OCI-LY7 (cell line): ENCODE measurements around the gene ACCS. TPM values are rescaled to one million over a fixed set of nuclear protein-coding genes. Genes with fewer than 3 reads are reported as not detected.

Source experiments
- BruUV-seq: library from RNA; stranded (reverse); fragments of 400-500 nt; replicated peaks from 2 replicates; lab custom pipeline; 2021; lab: Mats Ljungman, UMichigan
- CTCF ChIA-PET: fragments of 300-600 bp; sonication (Branson Sonifier 250); formaldehyde crosslinking; loops from one replicate; lab custom pipeline; 2022; ENCODE audit warnings: antibody characterized with exemption; ENCODE audit not compliant: unreplicated experiment; lab: Charles Lee
- POLR2A ChIA-PET: fragments of 300-600 bp; sonication (Branson Sonifier 250); formaldehyde crosslinking; loops from one replicate; lab custom pipeline; 2022; ENCODE audit warnings: antibody characterized with exemption; lab: Charles Lee
- DNase-seq: peaks from one replicate; pipeline ENCODE4 v3.0.0-alpha.2; 2015; ENCODE audit warnings: low spot score
- H2AFZ ChIP-seq: fragments of 200-600 bp; sonication (generic), shearing (Covaris generic); 2 replicates; pipeline ENCODE4 v1.6.1; 2014; ENCODE audit warnings: mild to moderate bottlenecking, antibody characterized with exemption, low read length, moderate library complexity
- H3K27ac ChIP-seq: fragments of 200-600 bp; sonication (generic); 2 replicates; pipeline ENCODE4 v1.5.1; 2014; ENCODE audit warnings: mixed run types, low read depth, mild to moderate bottlenecking, moderate library complexity, low read length, inconsistent platforms; ENCODE audit not compliant: poor library complexity, severe bottlenecking
- H3K36me3 ChIP-seq: fragments of 200-600 bp; sonication (generic); 2 replicates; pipeline ENCODE4 v1.6.1; 2014; ENCODE audit warnings: mild to moderate bottlenecking, antibody characterized with exemption, low read length, moderate library complexity, mixed read lengths; ENCODE audit not compliant: insufficient read depth
- H3K4me1 ChIP-seq: fragments of 200-600 bp; sonication (generic); 2 replicates; pipeline ENCODE4 v1.5.1; 2014; ENCODE audit warnings: mild to moderate bottlenecking, low read length; ENCODE audit not compliant: insufficient read depth, poor library complexity, severe bottlenecking
- H3K4me2 ChIP-seq: fragments of 200-600 bp; sonication (generic); 2 replicates; pipeline ENCODE4 v1.6.1; 2014; ENCODE audit warnings: mild to moderate bottlenecking, low read length
- H3K4me3 ChIP-seq: fragments of 200-600 bp; sonication (generic); 2 replicates; pipeline ENCODE4 v1.5.1; 2014; ENCODE audit warnings: mild to moderate bottlenecking, low read depth, low read length; ENCODE audit not compliant: poor library complexity, severe bottlenecking
- H3K79me2 ChIP-seq: fragments of 200-600 bp; sonication (generic); 2 replicates; pipeline ENCODE4 v1.6.1; 2016; ENCODE audit warnings: low read depth, mild to moderate bottlenecking, low read length, moderate library complexity, mixed read lengths; ENCODE audit not compliant: insufficient read depth
- H3K9me2 ChIP-seq: fragments of 200-600 bp; sonication (generic); 2 replicates; pipeline ENCODE4 v1.6.1; 2016; ENCODE audit warnings: mild to moderate bottlenecking, low read length, mixed read lengths; ENCODE audit not compliant: insufficient read depth
- H3K9me3 ChIP-seq: fragments of 200-600 bp; sonication (generic); 2 replicates; pipeline ENCODE4 v1.6.1; 2014; ENCODE audit warnings: mild to moderate bottlenecking, mixed run types, low read length, mixed read lengths
- H4K20me1 ChIP-seq: fragments of 200-600 bp; sonication (generic); 2 replicates; pipeline ENCODE4 v1.6.1; 2014; ENCODE audit warnings: mild to moderate bottlenecking, antibody characterized with exemption, low read length, moderate library complexity, mixed read lengths; ENCODE audit not compliant: insufficient read depth
- EZH2phosphoT487 ChIP-seq: fragments of 200-600 bp; sonication (generic); IDR thresholded peaks from 2 replicates; pipeline ENCODE4 v1.6.1; 2018; ENCODE audit warnings: low read depth, borderline replicate concordance, mild to moderate bottlenecking, mixed run types, antibody characterized with exemption, low read length, moderate library complexity, mixed read lengths
- intact Hi-C: fragments of 100-400 bp; cut with micrococcal nuclease; formaldehyde crosslinking; loops from one replicate; pipeline ENCODE4 v1.10.0; 2022; ENCODE audit not compliant: unreplicated experiment
- total RNA-seq, 2 experiments: library from RNA; depleted of rRNA in 1 of 2; stranded (reverse); fragments of >200 nt in 1 of 2; shearing (Covaris generic) in 1 of 2; gene quantifications; 2 replicates each; pipeline ENCODE4 v1.2.3, GENCODE V29; 2014 to 2022
- TF ChIP-seq, protein P1 (sequence below): fragments of 200-600 bp; sonication (generic); conservative IDR thresholded peaks from 2 replicates; pipeline ENCODE4 v1.5.1; 2014; ENCODE audit warnings: mild to moderate bottlenecking, antibody characterized with exemption, low read length, moderate library complexity, mixed read lengths

The ACCS gene
- total RNA-seq, 2 experiments from 2014 or later: not detected

DNA sequence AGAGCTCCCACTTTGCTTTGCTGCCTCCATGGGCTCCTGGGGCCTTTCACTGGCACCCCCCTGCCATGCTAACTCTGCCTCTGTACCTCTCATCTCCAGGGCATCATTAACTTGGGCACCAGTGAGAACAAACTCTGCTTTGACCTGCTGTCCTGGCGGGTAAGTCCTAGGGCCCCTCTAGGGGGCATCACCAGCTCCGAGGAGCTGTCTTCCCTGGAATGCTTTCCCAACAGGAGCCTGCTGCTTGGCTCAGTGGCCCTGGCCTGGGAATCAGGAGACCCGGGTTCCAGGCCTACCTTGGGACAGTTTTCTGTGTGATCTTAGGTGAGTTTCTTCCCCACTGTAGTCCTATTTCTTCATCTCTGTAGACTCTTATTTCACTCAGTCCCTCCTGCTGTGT lies 5.1 kb downstream of the ACCS start:
- no peak overlapping the region for H3K27ac ChIP-seq
- no peaks in the 10 kb centered on the region for H3K9me2 ChIP-seq
- DNase-seq: no peak
- no peaks in the 10 kb centered on the region for H3K36me3 ChIP-seq
- no peak overlapping the region for H2AFZ ChIP-seq
- H3K4me1 ChIP-seq: no peaks in the 10 kb centered on the region
- BruUV-seq: no TSS peak
- no peak overlapping the region for H3K4me3 ChIP-seq
- no peak for TF ChIP-seq EZH2phosphoT487
- TF ChIP-seq, protein P1, sequence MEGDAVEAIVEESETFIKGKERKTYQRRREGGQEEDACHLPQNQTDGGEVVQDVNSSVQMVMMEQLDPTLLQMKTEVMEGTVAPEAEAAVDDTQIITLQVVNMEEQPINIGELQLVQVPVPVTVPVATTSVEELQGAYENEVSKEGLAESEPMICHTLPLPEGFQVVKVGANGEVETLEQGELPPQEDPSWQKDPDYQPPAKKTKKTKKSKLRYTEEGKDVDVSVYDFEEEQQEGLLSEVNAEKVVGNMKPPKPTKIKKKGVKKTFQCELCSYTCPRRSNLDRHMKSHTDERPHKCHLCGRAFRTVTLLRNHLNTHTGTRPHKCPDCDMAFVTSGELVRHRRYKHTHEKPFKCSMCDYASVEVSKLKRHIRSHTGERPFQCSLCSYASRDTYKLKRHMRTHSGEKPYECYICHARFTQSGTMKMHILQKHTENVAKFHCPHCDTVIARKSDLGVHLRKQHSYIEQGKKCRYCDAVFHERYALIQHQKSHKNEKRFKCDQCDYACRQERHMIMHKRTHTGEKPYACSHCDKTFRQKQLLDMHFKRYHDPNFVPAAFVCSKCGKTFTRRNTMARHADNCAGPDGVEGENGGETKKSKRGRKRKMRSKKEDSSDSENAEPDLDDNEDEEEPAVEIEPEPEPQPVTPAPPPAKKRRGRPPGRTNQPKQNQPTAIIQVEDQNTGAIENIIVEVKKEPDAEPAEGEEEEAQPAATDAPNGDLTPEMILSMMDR: no peak
- no peaks in the 10 kb centered on the region for H3K79me2 ChIP-seq
- H3K4me2 ChIP-seq: no peak overlapping the region
- ChIA-PET CTCF (no interaction called here), POLR2A (no interaction called here)
- no peaks in the 10 kb centered on the region for H4K20me1 ChIP-seq
- no peaks in the 10 kb centered on the region for H3K9me3 ChIP-seq
- intact Hi-C loops: no loop called here

DNA sequence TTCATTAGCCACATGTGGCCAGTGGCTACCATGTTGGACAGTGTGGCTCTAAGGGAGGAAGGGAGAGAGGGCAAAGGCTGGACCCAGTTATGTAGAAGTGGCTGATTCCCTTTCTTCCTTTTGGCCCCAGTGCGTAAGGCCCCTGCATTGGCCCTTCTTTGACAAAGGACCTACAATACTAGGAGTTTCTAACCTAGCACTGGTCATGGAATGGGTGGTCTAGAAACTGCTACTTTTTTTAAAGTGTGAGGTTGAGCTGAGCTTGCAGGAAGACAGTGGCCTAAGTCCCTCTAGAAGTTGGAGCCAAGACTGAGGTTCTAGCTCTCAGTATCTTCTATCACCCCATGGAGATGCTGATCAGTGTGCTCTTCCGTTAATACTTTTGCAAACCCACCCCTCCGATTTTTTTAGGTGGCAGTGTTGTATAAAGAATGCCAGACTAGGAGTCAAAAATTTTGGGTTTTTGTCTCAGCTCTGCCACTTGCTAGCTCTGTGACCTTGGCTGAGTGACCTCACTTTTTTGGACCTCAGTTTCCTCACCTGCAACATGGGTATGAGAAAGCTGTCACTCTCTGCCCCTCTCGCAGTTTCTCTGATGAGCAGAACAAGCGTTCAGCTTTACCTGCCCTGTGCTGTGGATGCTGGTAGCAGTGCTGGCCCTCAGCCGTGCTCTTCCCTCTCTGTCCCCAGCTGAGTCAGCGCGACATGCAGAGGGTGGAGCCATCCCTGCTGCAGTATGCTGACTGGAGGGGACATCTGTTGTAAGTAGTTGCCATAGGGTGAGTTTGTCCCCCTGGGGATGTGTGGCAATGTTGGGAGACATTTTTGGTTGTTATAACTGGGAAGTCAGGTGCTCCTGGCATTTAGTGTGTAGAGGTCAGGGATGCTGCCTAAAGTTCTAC lies 6.9 kb downstream of the ACCS start:
- DNase-seq: no peak
- Histone ChIP-seq H4K20me1 (no peaks in the 10 kb centered on the region), H3K36me3 (no peaks in the 10 kb centered on the region), H3K4me2 (no peak overlapping the region), H3K79me2 (no peaks in the 10 kb centered on the region), H3K9me3 (no peaks in the 10 kb centered on the region), H3K27ac (no peak overlapping the region), H3K9me2 (no peaks in the 10 kb centered on the region), H3K4me1 (no peaks in the 10 kb centered on the region), H3K4me3 (no peak overlapping the region), H2AFZ (no peak overlapping the region)
- POLR2A ChIA-PET: no interaction called here
- CTCF ChIA-PET: no interaction called here
- TF ChIP-seq EZH2phosphoT487: no peak
- TF ChIP-seq, protein P1: no peak
- BruUV-seq: no TSS peak
- intact Hi-C loops: no loop called here

DNA sequence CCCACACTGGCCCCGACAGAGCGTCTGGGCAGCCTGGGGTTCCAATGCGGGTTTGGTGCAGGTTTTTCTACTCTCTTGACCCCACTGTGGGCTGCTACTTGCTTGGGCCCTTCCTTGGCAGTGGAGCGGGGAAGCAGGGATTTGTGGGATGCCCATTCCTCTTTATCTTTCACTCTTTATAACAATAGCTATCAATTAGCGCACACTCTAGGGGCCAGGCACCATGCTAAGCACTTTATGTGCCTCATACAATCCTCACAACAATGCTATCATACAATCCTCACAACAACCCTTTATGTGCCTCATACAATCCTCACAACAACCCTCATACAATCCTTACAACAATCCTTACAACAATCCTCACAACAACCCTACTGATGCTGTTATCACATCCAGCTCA lies 12.7 kb downstream of the ACCS start:
- TF ChIP-seq EZH2phosphoT487: no peak
- DNase-seq: no peak
- no peaks in the 10 kb centered on the region for H3K9me2 ChIP-seq
- H2AFZ ChIP-seq: no peak overlapping the region
- H3K4me3 ChIP-seq: no peak overlapping the region
- intact Hi-C loops: no loop called here
- POLR2A ChIA-PET: no interaction called here
- H3K4me2 ChIP-seq: no peak overlapping the region
- no peaks in the 10 kb centered on the region for H3K9me3 ChIP-seq
- H3K36me3 ChIP-seq: no peaks in the 10 kb centered on the region
- CTCF ChIA-PET: interaction anchor here (0.8 kb wide), 1 partner anchor 15 kb away, joined by 3 read pairs; no protein-coding TSS in a partner anchor
- no peaks in the 10 kb centered on the region for H4K20me1 ChIP-seq
- no peaks in the 10 kb centered on the region for H3K79me2 ChIP-seq
- H3K27ac ChIP-seq: no peak overlapping the region
- BruUV-seq: no TSS peak
- H3K4me1 ChIP-seq: no peaks in the 10 kb centered on the region
